NCI-H2196 (cell line): ENCODE results near the gene PODNL1.
A peak's percentile ranks its signal among the peaks of the same experiment; 100 is the strongest.

Experiments used
- DNase-seq: peaks from one replicate; lab custom pipeline; 2025; ENCODE audit not compliant: unreplicated experiment; lab: John Stamatoyannopoulos, UW

Gene PODNL1

DNA sequence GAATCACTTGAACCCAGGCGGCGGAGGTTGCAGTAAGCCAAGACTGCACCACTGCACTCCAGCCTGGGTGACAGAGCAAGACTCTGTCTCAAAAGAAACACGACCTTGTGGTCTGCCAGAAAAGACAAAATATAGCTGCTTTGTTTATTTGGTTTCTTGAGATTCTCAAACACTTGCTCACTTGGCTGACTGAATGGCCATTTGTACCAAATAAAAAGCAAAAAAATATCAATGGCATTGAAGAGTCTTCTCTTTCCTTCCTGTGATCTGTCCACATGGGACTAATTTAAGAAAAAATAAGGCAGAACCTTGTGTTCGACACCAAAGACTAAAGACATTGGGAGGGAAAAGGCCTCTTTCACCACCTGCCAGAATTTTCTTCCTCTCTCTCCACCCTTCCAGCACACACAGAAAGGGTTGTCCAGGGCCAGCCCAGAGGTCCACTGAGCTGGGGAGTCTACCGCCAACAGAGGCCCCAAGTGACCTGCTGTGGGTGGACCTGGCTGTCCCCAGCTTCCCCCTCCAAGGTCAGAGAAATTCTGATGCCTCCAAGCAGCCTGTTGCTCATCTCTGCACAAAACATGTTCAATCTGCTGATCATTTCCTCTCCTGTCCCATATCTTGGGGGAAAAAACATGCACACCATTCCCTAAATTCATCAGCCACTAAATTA, 38.2 kb downstream of the PODNL1 start:
- DNase-seq = no peak

DNA sequence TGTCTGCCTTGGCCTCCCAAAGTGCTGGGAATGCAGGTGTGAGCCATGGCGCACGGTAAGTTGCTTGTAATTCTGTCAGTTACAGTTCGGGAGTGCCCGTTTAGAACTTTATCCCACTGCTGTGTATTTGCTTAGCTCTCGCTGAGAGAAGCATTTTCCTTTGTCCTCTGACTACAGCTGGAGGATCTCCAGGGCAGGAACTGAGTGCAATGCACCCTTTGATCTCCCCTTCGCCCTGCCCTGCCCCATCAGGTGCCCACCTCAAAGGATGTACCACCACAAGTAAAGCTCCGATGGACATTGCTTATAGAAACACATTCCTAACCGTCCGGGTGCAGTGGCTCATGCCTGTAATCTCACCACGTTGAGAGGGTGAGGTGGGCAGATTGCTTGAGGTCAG, 38.8 kb downstream of the PODNL1 start:
- DNase-seq = peak; percentile 45

DNA sequence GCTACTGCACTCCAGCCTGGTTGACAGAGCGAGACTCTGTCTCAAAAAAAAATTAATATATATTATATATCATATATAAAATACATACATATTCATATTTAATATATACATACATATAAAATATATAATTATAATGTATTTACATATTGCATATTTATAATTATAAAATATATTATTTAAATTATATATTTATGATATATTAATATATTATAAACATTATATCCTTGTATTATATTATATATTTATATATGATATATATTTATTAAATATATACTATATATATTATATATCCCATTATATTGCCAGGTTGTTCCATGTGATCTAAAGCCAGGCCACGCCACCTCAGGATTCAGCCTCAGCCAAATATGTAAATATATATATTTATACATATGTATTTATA, 42.0 kb downstream of the PODNL1 start:
- DNase-seq = no peak

DNA sequence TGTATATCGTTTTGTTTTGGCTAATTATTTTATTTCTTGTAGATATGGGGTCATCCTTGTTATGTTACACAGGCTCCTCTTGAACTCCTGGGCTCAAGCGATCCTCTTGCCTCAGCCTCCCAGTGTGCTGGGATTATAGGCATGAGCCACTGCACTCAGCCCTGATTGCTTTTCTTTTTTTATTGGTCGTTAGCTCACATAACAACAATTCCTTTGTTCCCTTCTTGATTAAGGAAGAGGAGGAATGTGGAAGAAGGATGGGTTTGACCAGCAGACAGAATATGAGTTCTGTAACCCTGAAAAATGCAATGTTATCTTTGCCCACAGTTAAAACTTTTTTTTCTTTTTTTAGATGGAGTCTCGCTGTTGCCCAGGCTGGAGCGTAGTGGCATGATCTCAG, 43.7 kb downstream of the PODNL1 start:
- DNase-seq = no peak

DNA sequence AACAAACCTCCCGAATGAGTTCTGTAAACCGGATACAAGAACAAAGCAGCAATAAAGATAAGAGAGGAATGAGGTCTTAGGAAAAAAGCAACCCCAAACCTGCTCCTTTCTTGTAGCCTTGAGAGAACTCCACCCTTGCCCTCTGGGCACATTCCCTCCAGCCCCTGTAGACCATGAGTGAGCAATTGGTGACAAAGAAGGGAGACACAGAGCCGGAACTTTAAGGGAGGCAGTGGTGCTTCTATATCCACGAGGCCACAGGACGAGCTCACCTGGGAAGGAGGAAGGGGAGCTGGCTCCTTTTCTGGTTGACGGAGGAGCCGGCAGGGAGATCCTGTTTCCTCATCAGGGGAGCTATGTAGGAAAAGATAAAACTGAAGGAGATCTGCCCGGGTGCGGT, 45.3 kb downstream of the PODNL1 start:
- no peak for DNase-seq

DNA sequence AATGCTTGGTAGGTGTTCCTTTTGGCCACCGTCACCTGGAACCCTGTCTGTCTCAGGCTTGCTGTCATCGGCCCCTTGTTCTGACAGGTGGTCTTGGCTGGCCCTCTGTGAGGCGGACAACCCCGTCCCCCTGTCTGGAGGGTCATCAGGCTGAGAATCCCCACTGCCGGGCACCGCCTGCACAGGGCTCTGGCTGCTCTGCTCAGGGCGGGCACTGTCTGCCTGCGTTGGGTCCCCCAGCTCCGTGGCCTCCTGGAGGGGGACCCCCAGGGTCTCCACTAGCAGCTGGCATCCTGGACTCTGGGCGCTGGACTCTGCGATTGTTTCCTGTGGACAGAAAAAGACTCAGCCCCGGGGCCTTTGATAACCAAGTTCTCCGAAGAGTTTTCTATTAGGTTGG, 48.1 kb downstream of the PODNL1 start:
- no peak for DNase-seq

DNA sequence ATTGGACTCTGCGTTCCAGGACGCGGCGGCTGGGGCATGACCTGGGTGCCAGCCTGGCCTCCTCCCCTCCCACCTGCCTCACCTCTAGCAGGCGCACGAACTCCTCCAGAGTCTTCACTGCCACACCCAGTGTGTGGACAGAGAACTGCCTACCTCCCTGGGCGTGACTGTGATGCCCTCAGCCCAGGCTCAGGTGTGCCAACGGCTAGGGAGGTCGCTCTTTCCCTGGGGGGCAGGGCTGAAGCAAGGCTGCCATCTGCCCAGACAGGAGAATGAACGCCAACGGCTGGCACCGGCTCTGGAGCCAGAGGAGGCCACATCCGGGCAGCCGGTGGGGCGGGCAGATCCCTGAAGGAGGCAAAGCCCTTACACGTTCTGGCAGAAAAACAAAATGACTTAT, 49.9 kb downstream of the PODNL1 start:
- peak; percentile 88 for DNase-seq

DNA sequence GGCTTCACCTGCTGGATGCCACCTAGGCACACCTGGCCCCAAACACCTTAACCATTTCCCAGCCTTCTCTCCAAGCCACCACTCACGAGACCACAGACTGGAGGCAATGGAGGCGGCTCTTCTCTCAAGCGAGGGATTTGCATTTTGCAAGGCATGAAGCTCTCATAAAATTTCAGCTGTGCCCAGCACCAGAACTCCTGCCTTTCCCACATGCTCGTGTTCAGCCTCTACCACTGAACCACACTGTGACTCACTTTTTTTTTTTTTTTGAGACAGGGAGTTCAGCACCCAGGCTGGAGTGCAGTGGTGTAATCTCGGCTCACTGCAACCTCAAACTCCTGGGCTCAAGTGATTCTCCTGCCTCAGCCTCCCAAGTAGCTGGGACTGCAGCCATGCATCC, 50.7 kb downstream of the PODNL1 start:
- DNase-seq = no peak

DNA sequence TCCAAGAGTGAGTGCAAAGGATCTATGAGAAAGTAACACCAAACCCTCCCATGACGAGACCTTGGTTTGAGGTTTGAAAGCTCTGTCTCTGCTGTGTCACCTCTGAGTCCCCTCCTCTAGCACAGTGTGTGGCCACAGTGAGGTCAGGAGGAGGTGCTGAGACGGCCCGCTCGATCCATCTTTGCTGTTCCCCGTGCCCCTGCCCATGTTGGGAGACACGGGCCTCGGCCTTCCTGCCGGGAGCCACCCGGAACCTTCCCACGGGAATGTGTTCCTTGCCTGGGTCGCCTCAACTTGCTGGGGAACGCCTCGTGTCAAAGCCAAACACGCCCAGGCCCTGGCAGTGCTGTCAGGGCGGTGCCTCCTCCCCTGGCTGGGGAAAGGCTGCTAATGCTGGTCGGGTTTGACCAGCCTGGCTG, 51.2 kb downstream of the PODNL1 start:
- no peak for DNase-seq

DNA sequence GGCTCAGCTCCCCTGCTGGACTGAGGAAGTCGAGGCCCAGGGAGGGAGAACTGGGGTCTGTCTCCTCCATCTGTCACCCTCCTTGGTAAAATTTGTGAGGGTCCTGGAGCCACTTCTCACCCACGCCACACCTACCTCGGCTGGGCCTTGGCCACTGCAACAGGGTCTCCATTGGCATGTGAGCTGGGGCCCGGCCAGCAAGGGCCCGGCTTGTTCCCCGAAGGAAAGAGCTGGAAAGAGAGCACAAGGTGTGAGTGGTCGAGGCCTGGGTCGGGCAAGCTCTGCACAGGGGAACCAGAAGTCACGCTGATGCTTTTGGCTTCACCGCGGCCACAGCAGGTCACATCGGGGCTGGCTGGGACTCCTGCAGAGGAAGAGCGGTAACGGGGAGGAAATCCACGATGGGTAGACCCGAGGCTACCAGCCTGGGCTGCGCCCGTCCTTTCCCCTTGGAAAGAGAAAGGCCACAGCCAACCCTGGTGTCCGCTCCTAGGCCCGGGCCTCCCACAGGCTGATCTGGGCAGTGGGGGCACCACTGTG, 52.3 kb downstream of the PODNL1 start:
- no peak for DNase-seq

DNA sequence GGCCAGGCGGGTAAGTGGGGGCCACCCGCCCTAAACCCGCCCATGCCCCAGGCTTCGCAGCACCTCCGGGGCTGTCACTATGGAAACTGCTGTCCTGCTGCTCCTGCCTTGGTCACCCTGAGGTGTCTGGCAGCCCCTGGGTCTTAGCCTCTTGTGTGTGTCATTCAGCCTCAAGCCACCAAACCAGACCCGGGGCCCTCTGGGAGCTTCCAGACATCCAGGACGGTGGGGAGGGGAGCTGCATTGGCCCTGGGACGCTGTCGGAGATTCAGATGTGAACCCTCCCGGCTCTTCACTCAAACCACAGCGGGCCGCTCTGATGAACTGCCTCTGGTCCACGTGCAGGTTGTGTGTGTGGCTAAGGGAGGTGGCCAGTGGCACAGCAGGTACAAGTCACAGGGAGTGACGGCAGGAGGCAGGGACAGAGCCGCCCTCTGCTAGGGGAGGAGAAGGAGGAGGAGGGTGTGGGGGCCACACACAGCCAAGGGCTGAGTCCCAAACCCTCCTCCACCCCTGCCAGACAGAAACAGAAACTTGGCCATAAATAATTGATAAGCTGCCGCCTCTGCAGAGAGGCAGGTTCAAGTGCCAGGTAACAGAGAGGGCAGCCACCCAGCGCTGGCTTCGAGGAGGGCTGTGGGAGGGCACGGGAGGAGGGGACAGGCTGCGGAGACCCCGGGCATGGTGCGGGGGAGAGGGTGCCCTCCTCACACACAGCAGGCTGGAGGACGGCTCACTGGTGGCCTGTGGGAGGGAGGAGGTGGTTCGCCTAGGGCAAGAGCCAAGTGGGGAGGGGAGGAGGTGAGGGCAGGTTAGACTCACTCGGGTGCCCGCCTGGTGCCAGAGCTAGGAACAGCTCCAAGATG, 53.3 kb downstream of the PODNL1 start:
- no peak for DNase-seq

DNA sequence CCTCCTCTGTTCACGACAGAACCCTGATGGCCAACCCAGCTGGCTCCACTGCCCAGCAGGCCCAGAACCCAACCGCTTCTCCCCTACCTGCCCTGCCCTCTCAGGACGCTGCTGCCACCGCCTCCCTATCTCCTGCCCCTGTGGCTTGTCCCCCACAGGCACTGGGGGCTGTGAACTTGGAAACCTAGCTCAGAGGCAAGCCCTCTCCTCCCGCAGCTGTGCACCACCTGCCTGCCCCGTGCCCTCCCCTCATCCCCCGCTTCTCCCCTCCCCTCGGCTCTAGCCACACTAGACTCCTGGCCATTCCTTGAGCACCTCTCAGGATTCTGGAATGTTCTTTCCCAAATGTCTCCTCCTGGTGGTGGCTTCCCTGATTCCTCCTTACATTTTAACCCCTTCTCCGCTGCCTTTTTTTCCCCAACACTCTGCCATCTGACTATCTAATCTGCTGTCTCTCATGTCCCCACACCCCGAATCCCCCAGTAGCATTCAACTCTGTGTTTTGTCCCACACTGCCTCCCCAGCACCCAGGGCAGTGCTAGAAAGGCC, 54.6 kb downstream of the PODNL1 start:
- DNase-seq = no peak

DNA sequence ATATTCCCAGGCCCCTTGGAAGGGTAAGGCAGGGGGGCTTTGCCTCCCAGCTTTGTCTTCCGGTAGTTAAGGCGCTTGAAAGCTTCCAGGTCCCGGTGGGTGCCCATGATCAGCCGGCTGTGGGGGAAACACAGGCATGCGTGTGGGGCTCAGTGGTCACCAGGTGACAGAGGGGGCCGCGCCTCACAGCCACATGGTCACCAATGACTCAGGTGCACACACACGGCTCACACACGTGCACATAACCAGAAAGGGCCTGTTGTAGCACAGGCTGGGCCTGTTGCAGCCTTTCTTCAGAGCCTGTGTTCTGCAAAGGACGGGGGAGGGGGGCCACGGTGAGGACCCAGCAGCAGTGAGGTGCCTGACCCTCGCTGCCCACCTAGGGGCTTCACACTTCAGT, 55.4 kb downstream of the PODNL1 start:
- DNase-seq = no peak

DNA sequence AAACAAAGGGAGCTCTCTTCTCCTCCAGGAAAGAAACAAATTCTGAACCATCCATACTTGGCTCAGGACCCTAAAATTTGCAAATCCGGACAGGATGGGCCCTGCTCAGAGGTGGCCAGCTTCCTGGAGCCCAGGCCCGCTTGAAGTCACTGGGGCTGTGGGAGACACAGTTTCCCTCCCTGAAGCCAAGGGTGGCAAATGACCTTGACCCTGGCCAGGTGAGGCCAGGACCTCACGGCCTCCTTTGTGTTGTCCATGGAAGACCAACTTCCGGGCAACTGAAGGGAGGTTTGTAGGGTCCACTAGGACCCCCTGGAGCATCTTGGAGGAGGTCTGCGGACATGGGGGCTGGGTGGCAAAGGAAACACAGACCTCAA, 55.8 kb downstream of the PODNL1 start:
- DNase-seq = no peak

DNA sequence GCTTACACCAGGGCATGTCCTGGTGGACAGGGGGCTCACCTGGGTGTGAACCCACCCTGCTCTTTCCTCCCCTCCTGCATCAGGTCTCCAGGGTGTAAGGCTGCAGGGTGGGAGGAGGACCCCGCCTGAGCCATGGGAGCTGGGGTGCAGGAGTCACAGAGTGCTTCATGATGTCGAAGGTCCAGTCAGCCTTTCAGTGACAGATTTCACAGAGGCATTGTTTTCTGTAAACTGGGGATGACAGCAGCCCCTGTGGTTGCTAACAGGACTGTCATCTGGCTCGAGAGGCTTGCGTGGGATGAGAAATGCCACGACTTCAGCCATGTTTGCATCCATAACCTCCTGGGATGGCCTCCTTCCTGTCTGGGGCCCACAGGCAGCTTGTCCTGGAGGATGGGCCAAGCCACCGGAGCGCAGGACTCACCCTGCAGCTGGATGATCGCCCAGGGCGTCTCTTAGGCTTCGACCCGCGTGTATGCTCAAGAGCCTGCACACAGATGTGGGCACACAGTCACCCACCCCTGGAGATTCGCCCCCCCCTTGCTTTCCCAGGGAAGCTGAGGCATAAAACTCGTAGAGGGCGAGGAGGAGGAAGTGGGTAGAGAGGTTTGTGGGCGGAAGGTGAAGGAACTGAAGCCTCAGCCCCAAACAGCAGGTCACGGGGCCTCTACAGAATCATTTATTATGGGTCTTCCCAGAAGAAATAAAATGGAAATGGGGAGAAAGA, 56.4 kb downstream of the PODNL1 start:
- DNase-seq = peak; percentile 46

DNA sequence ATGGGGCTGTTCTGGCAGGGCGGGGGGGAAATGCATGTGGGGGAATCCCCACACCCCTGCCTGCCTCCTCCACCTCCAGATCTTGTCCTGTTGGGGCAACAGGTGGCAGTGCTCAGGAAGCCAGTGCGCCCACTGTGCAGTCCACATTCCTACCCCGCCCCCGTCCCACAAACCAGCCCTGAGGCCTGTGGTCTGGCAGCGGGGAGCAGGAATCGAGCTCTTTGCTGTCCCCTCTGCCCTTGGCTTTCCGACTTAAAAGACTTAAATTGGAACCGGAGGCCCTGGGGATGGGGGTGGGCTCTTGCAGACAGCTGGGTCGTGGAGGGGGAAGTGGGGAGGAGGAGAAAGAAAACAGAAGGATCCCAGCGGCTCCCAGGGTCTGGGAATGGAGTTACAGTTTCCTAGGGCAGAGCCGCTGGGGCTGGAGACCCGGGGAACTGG, 56.9 kb downstream of the PODNL1 start:
- no peak for DNase-seq
